Stomach (tissue), 4 donors: Measurements from ENCODE around the gene GALNT17.

Experiments
- POLR2A ChIP-seq, 4 donors: fragments of 450-650 bp; IDR thresholded peaks; one replicate each; pipeline ENCODE4 v1.6.1; 2016; ENCODE audit warnings: antibody characterized with exemption in 4 of 4, control low read depth in 2 of 4, mild to moderate bottlenecking in 1 of 4, moderate library complexity in 1 of 4
- TF ChIP-seq, protein P1 (sequence below), 7 experiments: fragments of 450-650 bp in 4 of 7; fragments of 200-600 bp in 3 of 7; sonication (generic) in 3 of 7; IDR thresholded peaks; one replicate each; pipeline ENCODE4 v1.5.1; 2016 to 2019; ENCODE audit warnings: antibody characterized with exemption in 7 of 7, control low read depth in 2 of 7, mild to moderate bottlenecking in 1 of 7

GRCh38 chr7:71338866-71339265, 206.9 kb downstream of the GALNT17 start:
- TF ChIP-seq, protein P1, sequence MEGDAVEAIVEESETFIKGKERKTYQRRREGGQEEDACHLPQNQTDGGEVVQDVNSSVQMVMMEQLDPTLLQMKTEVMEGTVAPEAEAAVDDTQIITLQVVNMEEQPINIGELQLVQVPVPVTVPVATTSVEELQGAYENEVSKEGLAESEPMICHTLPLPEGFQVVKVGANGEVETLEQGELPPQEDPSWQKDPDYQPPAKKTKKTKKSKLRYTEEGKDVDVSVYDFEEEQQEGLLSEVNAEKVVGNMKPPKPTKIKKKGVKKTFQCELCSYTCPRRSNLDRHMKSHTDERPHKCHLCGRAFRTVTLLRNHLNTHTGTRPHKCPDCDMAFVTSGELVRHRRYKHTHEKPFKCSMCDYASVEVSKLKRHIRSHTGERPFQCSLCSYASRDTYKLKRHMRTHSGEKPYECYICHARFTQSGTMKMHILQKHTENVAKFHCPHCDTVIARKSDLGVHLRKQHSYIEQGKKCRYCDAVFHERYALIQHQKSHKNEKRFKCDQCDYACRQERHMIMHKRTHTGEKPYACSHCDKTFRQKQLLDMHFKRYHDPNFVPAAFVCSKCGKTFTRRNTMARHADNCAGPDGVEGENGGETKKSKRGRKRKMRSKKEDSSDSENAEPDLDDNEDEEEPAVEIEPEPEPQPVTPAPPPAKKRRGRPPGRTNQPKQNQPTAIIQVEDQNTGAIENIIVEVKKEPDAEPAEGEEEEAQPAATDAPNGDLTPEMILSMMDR (IDR thresholded peaks at IDR 0.05) = no peak
- no peak for TF ChIP-seq POLR2A (IDR thresholded peaks at IDR 0.05)
